ENCODE results near the gene R3HDM2. TPM values are rescaled to one million over a fixed set of nuclear protein-coding genes. Genes with fewer than 3 reads are reported as not detected.

R3HDM2 gene
- total and polyA plus RNA-seq, 2 donors (not counting 1 experiment from before 2014, with no cell fraction given): 21.3 to 22.8 TPM

DNA sequence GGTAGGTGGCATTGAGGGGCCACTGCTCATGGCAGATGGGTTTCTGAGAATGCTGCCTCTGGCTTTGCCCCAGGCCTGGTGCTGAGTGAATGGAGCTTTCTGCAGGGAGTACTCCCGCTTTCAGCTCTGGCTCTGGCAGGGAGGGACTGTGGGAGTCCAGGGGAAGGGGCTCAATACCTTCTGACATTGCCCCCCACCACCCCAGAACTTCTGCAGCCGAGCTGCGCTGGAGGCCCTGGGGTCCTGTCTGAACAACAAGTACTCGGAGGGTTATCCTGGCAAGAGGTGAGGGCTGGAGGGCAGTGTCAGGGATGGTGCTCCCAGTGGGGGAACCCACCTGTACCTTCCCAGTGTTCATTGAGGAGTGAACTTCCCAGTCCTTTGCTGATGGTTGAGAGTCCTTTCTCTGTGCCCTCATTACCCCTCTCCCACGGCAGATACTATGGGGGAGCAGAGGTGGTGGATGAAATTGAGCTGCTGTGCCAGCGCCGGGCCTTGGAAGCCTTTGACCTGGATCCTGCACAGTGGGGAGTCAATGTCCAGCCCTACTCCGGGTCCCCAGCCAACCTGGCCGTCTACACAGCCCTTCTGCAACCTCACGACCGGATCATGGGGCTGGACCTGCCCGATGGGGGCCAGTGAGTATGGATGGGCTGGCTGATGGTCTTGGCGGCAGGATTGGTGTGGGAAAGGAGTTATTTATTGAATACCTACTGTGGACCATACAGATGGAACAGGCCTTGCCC is 199.4 kb downstream of the R3HDM2 start:
- Histone ChIP-seq H2AFZ (ENCODE audit: low read length) (no peak overlapping the region), H3K27ac (ENCODE audit: insufficient read depth, low read length) (peak overlapping the region; percentile 91), H3K27me3 (ENCODE audit: control insufficient read depth, insufficient read depth, low read length) (peaks cover under 1% of the 10 kb centered on the region), H3K4me3 (replicated peaks in 1 of 4; ENCODE audit: control extremely low read depth in 1 of 4, insufficient read depth in 1 of 4, low read depth in 3 of 4, low read length in 4 of 4) (peak overlapping the region; percentile 58 to 97 (median 88)), H4K20me1 (ENCODE audit: control insufficient read depth, extremely low read depth, insufficient read depth, low read length) (peaks cover 2% of the 10 kb centered on the region), H3K4me1 (ENCODE audit: control insufficient read depth, extremely low read depth, insufficient read depth, low read length) (peaks cover 42% of the 10 kb centered on the region), H3K79me2 (ENCODE audit: control insufficient read depth, insufficient read depth, low read length) (peaks cover 28% of the 10 kb centered on the region), H3K9ac (ENCODE audit: insufficient read depth, low read length) (no peak overlapping the region), H3K9me3 (ENCODE audit: control insufficient read depth, insufficient read depth, low read depth, low read length) (no peaks in the 10 kb centered on the region), H3K4me2 (ENCODE audit: extremely low read depth, insufficient read depth, low read length) (peak overlapping the region; percentile 99), H3K36me3 (ENCODE audit: control insufficient read depth, insufficient read depth, low read length) (peaks cover 30% of the 10 kb centered on the region)
- DNase-seq (ENCODE audit: low read depth in 2 of 2): no peak
- TF ChIP-seq EZH2 (IDR thresholded peaks at IDR 0.05; ENCODE audit: low read length, missing control alignments): no peak
- TF ChIP-seq, protein P1, sequence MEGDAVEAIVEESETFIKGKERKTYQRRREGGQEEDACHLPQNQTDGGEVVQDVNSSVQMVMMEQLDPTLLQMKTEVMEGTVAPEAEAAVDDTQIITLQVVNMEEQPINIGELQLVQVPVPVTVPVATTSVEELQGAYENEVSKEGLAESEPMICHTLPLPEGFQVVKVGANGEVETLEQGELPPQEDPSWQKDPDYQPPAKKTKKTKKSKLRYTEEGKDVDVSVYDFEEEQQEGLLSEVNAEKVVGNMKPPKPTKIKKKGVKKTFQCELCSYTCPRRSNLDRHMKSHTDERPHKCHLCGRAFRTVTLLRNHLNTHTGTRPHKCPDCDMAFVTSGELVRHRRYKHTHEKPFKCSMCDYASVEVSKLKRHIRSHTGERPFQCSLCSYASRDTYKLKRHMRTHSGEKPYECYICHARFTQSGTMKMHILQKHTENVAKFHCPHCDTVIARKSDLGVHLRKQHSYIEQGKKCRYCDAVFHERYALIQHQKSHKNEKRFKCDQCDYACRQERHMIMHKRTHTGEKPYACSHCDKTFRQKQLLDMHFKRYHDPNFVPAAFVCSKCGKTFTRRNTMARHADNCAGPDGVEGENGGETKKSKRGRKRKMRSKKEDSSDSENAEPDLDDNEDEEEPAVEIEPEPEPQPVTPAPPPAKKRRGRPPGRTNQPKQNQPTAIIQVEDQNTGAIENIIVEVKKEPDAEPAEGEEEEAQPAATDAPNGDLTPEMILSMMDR (conservative IDR thresholded peaks at IDR 0.05 in 1 of 2, IDR thresholded peaks at IDR 0.05 in 1 of 2; ENCODE audit: low read depth in 1 of 2, low read length in 2 of 2): no peak

DNA sequence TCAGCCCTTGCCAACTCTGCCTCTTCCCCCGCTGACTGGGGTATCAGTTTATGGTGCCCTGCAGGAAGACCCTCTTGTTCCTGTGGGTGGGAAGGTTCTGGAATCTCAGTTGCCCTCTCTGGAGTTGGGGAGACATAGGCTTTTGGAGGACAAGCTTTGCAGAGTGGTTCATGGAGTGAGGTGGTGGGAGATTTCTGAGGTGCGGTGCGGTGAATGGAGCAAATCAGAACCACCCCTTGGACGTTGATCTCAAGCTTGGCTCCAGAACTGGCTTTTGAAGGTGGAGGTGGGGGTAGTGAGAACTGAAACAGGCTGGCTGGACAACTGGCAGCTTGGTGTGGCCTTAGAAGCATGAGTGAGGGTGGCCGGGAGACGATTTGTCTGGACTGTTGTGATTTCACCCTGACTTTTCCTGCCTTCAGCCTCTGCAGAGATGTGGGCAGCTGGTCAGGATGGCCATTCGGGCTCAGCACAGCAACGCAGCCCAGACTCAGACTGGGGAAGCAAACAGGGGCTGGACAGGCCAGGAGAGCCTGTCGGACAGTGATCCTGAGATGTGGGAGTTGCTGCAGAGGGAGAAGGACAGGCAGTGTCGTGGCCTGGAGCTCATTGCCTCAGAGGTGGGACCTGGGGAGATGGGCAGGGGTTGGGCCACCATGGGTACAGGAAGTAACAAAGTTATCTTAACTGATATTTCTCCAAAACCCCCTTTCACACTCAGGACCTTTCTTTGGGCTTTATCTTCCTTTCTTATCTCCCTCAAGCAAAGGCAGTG is 200.3 kb downstream of the R3HDM2 start:
- H3K27ac ChIP-seq (ENCODE audit: insufficient read depth, low read length): peak overlapping the region; percentile 91
- peaks cover 28% of the 10 kb centered on the region for H3K79me2 ChIP-seq (ENCODE audit: control insufficient read depth, insufficient read depth, low read length)
- H3K9ac ChIP-seq (ENCODE audit: insufficient read depth, low read length): peak overlapping the region; percentile 88
- H3K4me3 ChIP-seq (replicated peaks in 1 of 4; ENCODE audit: control extremely low read depth in 1 of 4, insufficient read depth in 1 of 4, low read depth in 3 of 4, low read length in 4 of 4): peak overlapping the region; percentile 58 to 97 (median 88)
- peaks cover 3% of the 10 kb centered on the region for H3K27me3 ChIP-seq (ENCODE audit: control insufficient read depth, insufficient read depth, low read length)
- TF ChIP-seq, protein P1 (conservative IDR thresholded peaks at IDR 0.05 in 1 of 2, IDR thresholded peaks at IDR 0.05 in 1 of 2; ENCODE audit: low read depth in 1 of 2, low read length in 2 of 2): no peak
- TF ChIP-seq EZH2 (IDR thresholded peaks at IDR 0.05; ENCODE audit: low read length, missing control alignments): no peak
- H3K4me2 ChIP-seq (ENCODE audit: extremely low read depth, insufficient read depth, low read length): peak overlapping the region; percentile 99
- H2AFZ ChIP-seq (ENCODE audit: low read length): no peak overlapping the region
- H3K4me1 ChIP-seq (ENCODE audit: control insufficient read depth, extremely low read depth, insufficient read depth, low read length): peaks cover 40% of the 10 kb centered on the region
- H4K20me1 ChIP-seq (ENCODE audit: control insufficient read depth, extremely low read depth, insufficient read depth, low read length): peaks cover 2% of the 10 kb centered on the region
- DNase-seq (ENCODE audit: low read depth in 2 of 2): peak in 1 of 2 donors; percentile 28
- peaks cover 30% of the 10 kb centered on the region for H3K36me3 ChIP-seq (ENCODE audit: control insufficient read depth, insufficient read depth, low read length)
- no peaks in the 10 kb centered on the region for H3K9me3 ChIP-seq (ENCODE audit: control insufficient read depth, insufficient read depth, low read depth, low read length)

Data from fibroblast of lung (primary cell).